HCT116 (cell line): Measurements from ENCODE around the gene DENND4A. TPM values are rescaled to one million over a fixed set of nuclear protein-coding genes. Genes with fewer than 3 reads are reported as not detected.

ENCODE experiments used
- ATAC-seq: fragments of 200-7000 bp; cut with Tn5 transposase; 2 replicates; pipeline ENCODE4 v1.9.1; 2020; ENCODE audit warnings: mild to moderate bottlenecking, moderate library complexity
- BruUV-seq: library from RNA; stranded (reverse); fragments of 400-500 nt; replicated peaks from 2 replicates; lab custom pipeline; 2021; lab: Mats Ljungman, UMichigan
- CTCF ChIA-PET: fragments of 300-600 bp; sonication (Branson Sonifier 250); formaldehyde crosslinking; loops from one replicate; lab custom pipeline; 2021; ENCODE audit warnings: antibody characterized with exemption; lab: Charles Lee
- POLR2A ChIA-PET: fragments of 300-600, 350-600 bp; sonication (Branson Sonifier 250); formaldehyde crosslinking; loops from one replicate; lab custom pipeline; 2021; ENCODE audit warnings: antibody characterized with exemption; lab: Charles Lee
- RAD21 ChIA-PET, 2 experiments: fragments of 300-600 bp; sonication (Branson Sonifier 250); formaldehyde crosslinking; loops; one replicate each; lab custom pipeline; 2023; ENCODE audit warnings: low total read pairs in 2 of 2; ENCODE audit not compliant: uncharacterized antibody in 2 of 2, unreplicated experiment in 2 of 2, low non-redundant PET in 1 of 2; lab: Charles Lee
- DNase-seq: peaks from one replicate; pipeline ENCODE4 v3.0.0-alpha.2; 2010; ENCODE audit warnings: low read depth, low spot score
- H2AFZ ChIP-seq: fragments of 200-600 bp; shearing (Covaris generic), sonication (generic); 2 replicates; pipeline ENCODE4 v1.6.1; 2017; ENCODE audit warnings: low read depth, mixed run types, mixed read lengths, antibody characterized with exemption, low read length; ENCODE audit not compliant: poor library complexity, severe bottlenecking
- H3K27ac ChIP-seq: 2 replicates; pipeline ENCODE4 v1.5.1; 2012; ENCODE audit warnings: low read depth, low read length
- H3K27me3 ChIP-seq: fragments of 200-600 bp; sonication (generic); 2 replicates; pipeline ENCODE4 v1.6.1; 2016; ENCODE audit warnings: mixed run types, low read length, mixed read lengths; ENCODE audit not compliant: insufficient read depth
- H3K36me3 ChIP-seq, 2 experiments: fragments of 200-500 bp in 1 of 2; fragments of 200-600 bp in 1 of 2; sonication (Bioruptor generic) in 1 of 2; sonication (generic) in 1 of 2; 2 replicates each; pipeline versions ENCODE4 v1.5.1 to v1.6.1; 2014 to 2016; ENCODE audit warnings: low read length in 2 of 2, inconsistent platforms in 1 of 2, mixed read lengths in 1 of 2, mixed run types in 1 of 2; ENCODE audit not compliant: insufficient read depth in 2 of 2, control insufficient read depth in 1 of 2
- H3K4me1 ChIP-seq, 2 experiments: fragments of 200-600 bp in 1 of 2; sonication (generic) in 1 of 2; 2 replicates each; pipeline versions ENCODE4 v1.5.1 to v1.6.1; 2012 to 2017; ENCODE audit warnings: low read length in 2 of 2, inconsistent platforms in 1 of 2, mild to moderate bottlenecking in 1 of 2, mixed read lengths in 1 of 2, mixed run types in 1 of 2, moderate library complexity in 1 of 2; ENCODE audit not compliant: insufficient read depth in 2 of 2, control insufficient read depth in 1 of 2
- H3K4me2 ChIP-seq: fragments of 200-600 bp; sonication (generic); 2 replicates; pipeline ENCODE4 v1.6.1; 2017; ENCODE audit warnings: mixed run types, low read length, mixed read lengths
- H3K4me3 ChIP-seq, 2 experiments: fragments of 200-600 bp in 1 of 2; sonication (generic) in 1 of 2; replicated peaks in 1 of 2; 2 replicates each; pipeline ENCODE4 v1.5.1; 2011 to 2016; ENCODE audit warnings: low read length in 2 of 2, control low read depth in 1 of 2, low read depth in 1 of 2, mild to moderate bottlenecking in 1 of 2, mixed read lengths in 1 of 2, mixed run types in 1 of 2
- H3K79me2 ChIP-seq: fragments of 200-600 bp; sonication (generic); 2 replicates; pipeline ENCODE4 v1.6.1; 2017; ENCODE audit warnings: mild to moderate bottlenecking, mixed run types, low read length, moderate library complexity, mixed read lengths; ENCODE audit not compliant: insufficient read depth
- H3K9ac ChIP-seq: fragments of 200-600 bp; sonication (generic); 2 replicates; pipeline ENCODE4 v1.6.1; 2016; ENCODE audit warnings: low read length, mixed read lengths
- H3K9me2 ChIP-seq: fragments of 200-600 bp; sonication (generic), shearing (Covaris generic); 2 replicates; pipeline ENCODE4 v1.6.1; 2017; ENCODE audit warnings: mixed run types, mild to moderate bottlenecking, moderate library complexity; ENCODE audit not compliant: insufficient read depth
- H3K9me3 ChIP-seq, 2 experiments: fragments of 200-500 bp in 1 of 2; fragments of 200-600 bp in 1 of 2; sonication (Bioruptor generic) in 1 of 2; sonication (generic) in 1 of 2; 2 replicates each; pipeline ENCODE4 v1.6.1; 2014 to 2017; ENCODE audit warnings: low read length in 2 of 2, mixed read lengths in 2 of 2, inconsistent platforms in 1 of 2, low read depth in 1 of 2, mild to moderate bottlenecking in 1 of 2, mixed run types in 1 of 2, moderate library complexity in 1 of 2; ENCODE audit not compliant: control insufficient read depth in 1 of 2, insufficient read depth in 1 of 2
- H4K20me1 ChIP-seq: fragments of 200-600 bp; sonication (generic), shearing (Covaris generic); 2 replicates; pipeline ENCODE4 v1.6.1; 2017; ENCODE audit warnings: mixed run types, mild to moderate bottlenecking, moderate library complexity; ENCODE audit not compliant: insufficient read depth
- CBX3 ChIP-seq: IDR thresholded peaks from 2 replicates; pipeline ENCODE4 v1.6.1; 2012; ENCODE audit warnings: low read depth
- CEBPB ChIP-seq: IDR thresholded peaks from 2 replicates; pipeline ENCODE4 v1.6.1; 2012; ENCODE audit warnings: low read depth
- JUND ChIP-seq: IDR thresholded peaks from 2 replicates; pipeline ENCODE4 v1.6.1; 2012
- SP1 ChIP-seq: IDR thresholded peaks from 2 replicates; pipeline ENCODE4 v1.6.1; 2012; ENCODE audit warnings: low read depth
- TCF7L2 ChIP-seq: IDR thresholded peaks from 2 replicates; pipeline ENCODE4 v1.7.0; 2011; ENCODE audit warnings: borderline replicate concordance, inconsistent platforms; ENCODE audit not compliant: insufficient read depth, insufficient read length; ENCODE audit errors: extremely low read depth
- intact Hi-C: fragments of 100-400 bp; cut with micrococcal nuclease; formaldehyde crosslinking; loops from 2 replicates; pipeline ENCODE4 v1.10.0; 2022
- total RNA-seq: library from RNA; stranded (reverse); gene quantifications from one replicate; pipeline ENCODE4 v1.2.1, GENCODE V29; 2021; ENCODE audit not compliant: unreplicated experiment
- TF ChIP-seq, protein P1 (sequence below): IDR thresholded peaks from 2 replicates; pipeline ENCODE4 v1.6.1; 2012
- TF ChIP-seq, protein P2 (sequence below): IDR thresholded peaks from 2 replicates; pipeline ENCODE4 v1.6.1; 2012

DENND4A gene
- total RNA-seq, 1 experiment from 2014 or later, result 9.1 TPM

DNA sequence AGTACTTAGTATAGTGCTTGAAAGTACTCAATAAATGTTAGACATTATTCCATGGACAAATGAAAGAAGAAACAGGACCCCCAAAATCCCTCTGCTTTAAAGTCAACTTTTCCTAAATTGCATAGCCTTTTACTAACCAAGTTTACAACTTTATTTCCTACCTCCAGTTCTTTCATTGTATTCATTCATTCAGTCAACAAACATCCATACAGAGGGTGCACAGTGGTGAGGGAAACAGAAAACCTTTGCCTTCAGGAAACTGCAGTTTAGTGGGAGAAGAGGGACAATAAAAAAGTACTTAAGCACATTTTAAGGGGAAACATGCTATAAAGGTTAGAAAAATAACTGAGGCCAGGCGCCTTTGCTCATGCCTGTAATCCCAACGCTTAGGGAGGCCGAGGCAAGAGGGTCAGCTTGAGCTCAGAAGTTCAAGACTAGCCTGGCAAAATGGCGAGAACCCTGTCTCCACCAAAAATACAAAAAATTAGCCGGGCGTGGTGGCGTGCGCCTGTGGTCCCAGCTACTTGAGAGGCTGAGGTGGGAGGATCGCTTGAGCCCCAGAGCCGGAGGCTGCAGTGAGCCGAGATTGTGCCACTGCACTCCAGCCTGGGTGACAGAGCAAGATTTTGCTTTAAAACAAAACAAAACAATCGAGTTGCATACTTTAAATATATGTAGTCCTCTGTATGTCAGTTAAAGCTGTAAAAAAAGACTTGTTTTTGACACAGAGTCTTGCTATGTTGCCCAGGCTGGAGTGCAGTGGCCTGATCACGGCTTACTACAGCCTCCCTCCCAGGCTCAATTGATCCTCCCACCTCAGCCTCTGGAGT, 1.1 kb upstream of the DENND4A start:
- Histone ChIP-seq H3K4me1 (peaks cover 24 to 46% of the 10 kb centered on the region in 2 experiments), H3K4me3 (peak overlapping the region; percentile 81 to 82), H2AFZ (no peak overlapping the region), H3K9me3 (no peaks in the 10 kb centered on the region), H3K27ac (peak overlapping the region; percentile 69), H3K9me2 (no peaks in the 10 kb centered on the region; the same call in 1 of the 2 replicates), H4K20me1 (no peaks in the 10 kb centered on the region), H3K4me2 (peak overlapping the region; percentile 92), H3K79me2 (peaks cover 34% of the 10 kb centered on the region), H3K36me3 (no peaks in the 10 kb centered on the region), H3K9ac (peak overlapping the region; percentile 89), H3K27me3 (no peaks in the 10 kb centered on the region)
- ATAC-seq (no peak), DNase-seq (no peak)
- ChIA-PET CTCF (no interaction called here), RAD21 (no interaction called here), POLR2A (no interaction called here)
- intact Hi-C loops, result loop anchor here (1.0 to 10.0 kb wide), 2 partner anchors 76 to 1462 kb away; partner anchors contain the start of genes AAGAB, IQCH and RAB11A
- no peak for TF ChIP-seq TCF7L2
- TF ChIP-seq, protein P1, sequence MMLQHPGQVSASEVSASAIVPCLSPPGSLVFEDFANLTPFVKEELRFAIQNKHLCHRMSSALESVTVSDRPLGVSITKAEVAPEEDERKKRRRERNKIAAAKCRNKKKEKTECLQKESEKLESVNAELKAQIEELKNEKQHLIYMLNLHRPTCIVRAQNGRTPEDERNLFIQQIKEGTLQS, result no peak
- no peak for TF ChIP-seq CBX3
- TF ChIP-seq JUND, result no peak
- TF ChIP-seq, protein P2, sequence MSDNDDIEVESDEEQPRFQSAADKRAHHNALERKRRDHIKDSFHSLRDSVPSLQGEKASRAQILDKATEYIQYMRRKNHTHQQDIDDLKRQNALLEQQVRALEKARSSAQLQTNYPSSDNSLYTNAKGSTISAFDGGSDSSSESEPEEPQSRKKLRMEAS, result no peak
- no peak for TF ChIP-seq CEBPB
- TF ChIP-seq SP1, result no peak
- BruUV-seq, result no TSS peak
